Glomerular endothelial cell (primary cell): ENCODE measurements around the gene COL9A1. TPM values are rescaled to one million over a fixed set of nuclear protein-coding genes. Genes with fewer than 3 reads are reported as not detected.

Source experiments
- DNase-seq: peaks from one replicate; pipeline ENCODE4 v3.0.0-alpha.2; 2011; ENCODE audit warnings: low read depth, low spot score; ENCODE audit errors: extremely low read depth
- total RNA-seq: library from RNA; depleted of rRNA; stranded (reverse); fragments of >200 nt; gene quantifications from 2 replicates; pipeline ENCODE4 v1.2.3, GENCODE V29; 2015

The COL9A1 gene
- total RNA-seq, 1 donor from 2014 or later, result not detected

- DNase-seq, result no peak
These were observed 122.5 kb downstream of the COL9A1 start for GRCh38 chr6:70180183-70180900.

GRCh38 chr6:70176842-70177550 is 125.9 kb downstream of the COL9A1 start:
- DNase-seq, result no peak

- DNase-seq, result no peak
These were observed 127.1 kb downstream of the COL9A1 start for GRCh38 chr6:70175770-70176169.

GRCh38 chr6:70172252-70172651 is 130.6 kb downstream of the COL9A1 start:
- no peak for DNase-seq

- no peak for DNase-seq
These were observed 131.6 kb downstream of the COL9A1 start for GRCh38 chr6:70171236-70171635.

GRCh38 chr6:70168681-70169377 is 134.1 kb downstream of the COL9A1 start:
- DNase-seq, result no peak

Other genes with a start within 250 kb of the COL9A1 start
- gene FAM135A, start 110.4 kb upstream of the COL9A1 start, total RNA-seq, result 9.0 and 14.1 TPM in 2 replicates